Activated naive CD4-positive, alpha-beta T cell treated with Interleukin-2 at 50 U/mL for 16 hours (primary cell): Measurements from ENCODE around the gene KDM8.

Source experiments
- DNase-seq: peaks from one replicate; pipeline ENCODE4 v3.0.0-alpha.2; 2020

KDM8 gene

GRCh38 chr16:27232061-27232900 is 29.0 kb downstream of the KDM8 start:
- peak; percentile 22 for DNase-seq

- DNase-seq, result no peak
Observed at GRCh38 chr16:27232901-27233625, 29.7 kb downstream of the KDM8 start.

- DNase-seq, result no peak
Observed at GRCh38 chr16:27233731-27234130, 30.4 kb downstream of the KDM8 start.

GRCh38 chr16:27234171-27234570 is 30.8 kb downstream of the KDM8 start:
- no peak for DNase-seq

- DNase-seq, result no peak
Observed at GRCh38 chr16:27234603-27235002, 31.3 kb downstream of the KDM8 start.

GRCh38 chr16:27235055-27235937 is 32.0 kb downstream of the KDM8 start:
- DNase-seq, result peak; percentile 79

- no peak for DNase-seq
Observed at GRCh38 chr16:27235938-27236245, 32.6 kb downstream of the KDM8 start.

GRCh38 chr16:27236635-27237218 is 33.4 kb downstream of the KDM8 start:
- DNase-seq, result no peak

GRCh38 chr16:27237219-27238015 is 34.1 kb downstream of the KDM8 start:
- peak; percentile 82 for DNase-seq

GRCh38 chr16:27238016-27238587 is 34.8 kb downstream of the KDM8 start:
- peak; percentile 52 for DNase-seq

GRCh38 chr16:27238591-27238990 is 35.3 kb downstream of the KDM8 start:
- DNase-seq, result no peak

GRCh38 chr16:27239026-27239425 is 35.7 kb downstream of the KDM8 start:
- no peak for DNase-seq

- DNase-seq, result no peak
Observed at GRCh38 chr16:27239906-27240655, 36.8 kb downstream of the KDM8 start.

- no peak for DNase-seq
Observed at GRCh38 chr16:27240948-27241531, 37.7 kb downstream of the KDM8 start.

GRCh38 chr16:27241658-27242057 is 38.3 kb downstream of the KDM8 start:
- DNase-seq, result no peak

- DNase-seq, result no peak
Observed at GRCh38 chr16:27242398-27242797, 39.1 kb downstream of the KDM8 start.

- DNase-seq, result no peak
Observed at GRCh38 chr16:27242868-27243590, 39.7 kb downstream of the KDM8 start.

- no peak for DNase-seq
Observed at GRCh38 chr16:27243725-27244362, 40.5 kb downstream of the KDM8 start.

GRCh38 chr16:27244363-27244755 is 41.0 kb downstream of the KDM8 start:
- no peak for DNase-seq
